Coronary artery (tissue), 2 donors: Measurements from ENCODE around the gene CLEC2A.
A peak's percentile ranks its signal among the peaks of the same experiment; 100 is the strongest.

Experiments used
- DNase-seq: peaks from one replicate; pipeline ENCODE4 v3.0.0-alpha.2; 2017; ENCODE audit warnings: low spot score
- H3K27ac ChIP-seq, 2 donors: fragments of 200-600 bp; sonication (generic); one replicate each; pipeline ENCODE4 v1.5.1; 2016 to 2019
- H3K4me3 ChIP-seq: fragments of 200-600 bp; sonication (generic); 2 replicates; pipeline ENCODE4 v1.5.1; 2016; ENCODE audit warnings: mild to moderate bottlenecking, moderate library complexity
- CTCF ChIP-seq: fragments of 200-600 bp; sonication (generic); IDR thresholded peaks from one replicate; pipeline ENCODE4 v1.5.1; 2019; ENCODE audit warnings: antibody characterized with exemption

The CLEC2A gene

GRCh38 chr12:9872162-9872561, 60.0 kb downstream of the CLEC2A start:
- no peak for DNase-seq
- H3K4me3 ChIP-seq: no peak overlapping the region
- TF ChIP-seq CTCF: no peak
- H3K27ac ChIP-seq: no peak overlapping the region

- no peak for TF ChIP-seq CTCF
- DNase-seq: no peak
- Histone ChIP-seq H3K27ac (peak overlapping the region; percentile 67 to 80), H3K4me3 (peak overlapping the region; percentile 67)
Measured at GRCh38 chr12:9870286-9870866, 61.8 kb downstream of the CLEC2A start.

DNA sequence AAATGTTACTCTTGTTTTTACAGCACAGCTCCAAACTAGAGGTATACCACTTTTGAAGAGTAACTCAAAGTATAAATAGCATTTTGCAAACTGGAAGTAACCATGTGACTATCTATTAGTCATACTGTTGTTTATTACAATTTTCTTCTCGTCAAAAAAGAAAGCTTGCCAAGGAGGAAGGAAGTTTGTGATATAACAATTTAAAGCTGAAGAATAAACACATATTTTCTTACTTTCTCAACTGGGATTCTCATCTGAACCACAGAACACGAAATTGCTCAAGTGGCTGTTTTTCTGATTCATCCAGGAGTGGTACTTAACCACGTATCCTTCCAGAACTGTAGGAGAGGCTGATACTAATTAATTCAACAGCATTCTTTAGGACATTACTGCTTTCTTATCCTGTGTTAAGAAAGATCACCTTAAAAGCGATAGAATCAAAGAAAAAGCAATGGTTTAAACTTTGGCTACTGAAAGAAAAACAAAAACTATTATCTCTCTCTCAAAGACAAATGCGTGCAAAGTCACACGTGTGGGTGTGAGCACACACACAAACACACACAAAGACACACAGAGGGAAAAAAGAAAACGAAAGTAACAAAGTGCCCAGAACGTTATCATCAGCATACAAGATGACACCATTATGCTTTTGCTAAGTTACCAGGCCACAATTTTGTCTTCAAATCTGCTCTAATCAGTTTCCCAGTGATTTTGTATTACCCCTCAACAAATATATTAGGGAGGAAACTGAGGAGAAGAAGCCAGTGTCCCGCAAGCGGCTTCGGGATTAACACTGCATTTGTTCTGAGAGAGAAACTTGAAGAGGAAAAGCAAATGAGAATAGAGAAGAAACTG, 62.6 kb downstream of the CLEC2A start, which contains the start of gene CLEC2B:
CLEC2B (minus strand) TSS at position 48 of the 855 bp plus-strand sequence.
- no peak for TF ChIP-seq CTCF

GRCh38 chr12:9868951-9869306, 63.2 kb downstream of the CLEC2A start:
- no peak for TF ChIP-seq CTCF
- Histone ChIP-seq H3K4me3 (peak overlapping the region; percentile 67), H3K27ac (peak overlapping the region; percentile 63 to 67)
- DNase-seq: no peak

More for the DNA sequence above, 62.6 kb downstream of the CLEC2A start, which contains the start of gene CLEC2B:
- peak within 1 kb of the TSS; percentile 67 to 80 for H3K27ac ChIP-seq
- no peak for DNase-seq
- H3K4me3 ChIP-seq: peak within 1 kb of the TSS; percentile 67

DNA sequence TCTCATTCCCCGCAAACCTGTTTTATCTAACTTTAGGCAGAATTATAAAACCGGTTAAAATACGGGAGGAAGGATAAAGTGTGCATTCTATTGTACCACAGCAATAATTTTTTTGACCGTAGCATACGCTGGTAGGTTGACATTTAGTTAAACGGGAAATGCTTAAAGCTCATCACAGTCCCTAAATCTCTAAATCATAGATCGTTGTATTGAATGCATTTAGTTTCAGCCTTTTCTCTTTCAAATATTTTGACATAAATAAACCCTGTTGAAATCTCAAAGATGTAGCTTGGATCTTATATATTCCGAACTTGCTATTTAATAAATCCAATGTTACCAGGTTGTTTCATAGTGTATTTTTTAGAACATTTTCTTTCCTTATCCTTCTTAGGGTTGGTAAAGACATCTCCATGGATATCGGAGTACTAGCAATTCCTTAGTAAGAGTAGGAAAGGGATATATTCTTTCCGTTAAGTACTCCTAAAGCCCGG, 63.8 kb downstream of the CLEC2A start:
- peak overlapping the region; percentile 67 for H3K4me3 ChIP-seq
- DNase-seq: no peak
- no peak for TF ChIP-seq CTCF
- H3K27ac ChIP-seq: peak overlapping the region; percentile 63 to 67

GRCh38 chr12:9867531-9867930, 64.6 kb downstream of the CLEC2A start:
- Histone ChIP-seq H3K27ac (peak overlapping the region; percentile 12 to 67), H3K4me3 (peak overlapping the region; percentile 67)
- no peak for TF ChIP-seq CTCF
- DNase-seq: no peak
